ENCODE results near the gene MRPS9.

DNA sequence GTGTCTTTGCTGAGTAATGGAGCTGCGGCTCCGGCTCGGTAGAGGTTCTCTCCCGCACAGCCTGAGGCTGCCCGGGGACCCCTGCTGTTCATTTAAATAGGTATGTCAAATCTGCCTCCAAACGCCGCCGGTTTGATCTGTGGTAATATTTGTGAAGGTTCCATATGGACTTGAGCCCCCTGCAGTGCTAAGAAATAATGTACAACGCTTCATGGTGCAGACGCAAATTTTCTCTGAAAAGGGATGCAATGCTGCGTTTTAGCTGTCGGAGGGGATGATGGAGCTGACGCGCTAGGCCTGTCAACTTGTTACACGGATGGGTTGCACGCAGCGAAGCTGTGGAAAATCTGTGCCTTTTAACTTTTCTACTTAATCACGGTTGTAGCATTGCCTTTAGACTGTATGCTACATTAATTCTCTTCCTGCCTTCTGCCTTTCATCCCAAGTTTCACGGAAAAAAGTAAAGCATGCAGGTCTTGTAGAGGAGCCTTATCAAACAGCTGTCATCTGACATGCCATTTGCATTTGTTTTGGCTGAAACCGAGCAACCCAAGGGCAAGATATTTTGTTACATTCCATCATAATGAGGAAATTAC is 43.2 kb downstream of the MRPS9 start:
- no peak for TF ChIP-seq EZH2 (IDR thresholded peaks at IDR 0.05; ENCODE audit: borderline replicate concordance, low read length)
- TF ChIP-seq, protein P1, sequence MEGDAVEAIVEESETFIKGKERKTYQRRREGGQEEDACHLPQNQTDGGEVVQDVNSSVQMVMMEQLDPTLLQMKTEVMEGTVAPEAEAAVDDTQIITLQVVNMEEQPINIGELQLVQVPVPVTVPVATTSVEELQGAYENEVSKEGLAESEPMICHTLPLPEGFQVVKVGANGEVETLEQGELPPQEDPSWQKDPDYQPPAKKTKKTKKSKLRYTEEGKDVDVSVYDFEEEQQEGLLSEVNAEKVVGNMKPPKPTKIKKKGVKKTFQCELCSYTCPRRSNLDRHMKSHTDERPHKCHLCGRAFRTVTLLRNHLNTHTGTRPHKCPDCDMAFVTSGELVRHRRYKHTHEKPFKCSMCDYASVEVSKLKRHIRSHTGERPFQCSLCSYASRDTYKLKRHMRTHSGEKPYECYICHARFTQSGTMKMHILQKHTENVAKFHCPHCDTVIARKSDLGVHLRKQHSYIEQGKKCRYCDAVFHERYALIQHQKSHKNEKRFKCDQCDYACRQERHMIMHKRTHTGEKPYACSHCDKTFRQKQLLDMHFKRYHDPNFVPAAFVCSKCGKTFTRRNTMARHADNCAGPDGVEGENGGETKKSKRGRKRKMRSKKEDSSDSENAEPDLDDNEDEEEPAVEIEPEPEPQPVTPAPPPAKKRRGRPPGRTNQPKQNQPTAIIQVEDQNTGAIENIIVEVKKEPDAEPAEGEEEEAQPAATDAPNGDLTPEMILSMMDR (IDR thresholded peaks at IDR 0.05; ENCODE audit: low read length), result no peak

All from OCI-LY1 (cell line).